GM12878 (cell line): ENCODE measurements around the gene EYS. TPM values are rescaled to one million over a fixed set of nuclear protein-coding genes. Genes with fewer than 3 reads are reported as not detected.

Experiments
- ATAC-seq: fragments of 200-7000 bp; cut with Tn5 transposase; 3 replicates; pipeline ENCODE4 v1.9.1; 2020; ENCODE audit warnings: mild to moderate bottlenecking, moderate library complexity
- BruUV-seq: library from RNA; stranded (reverse); fragments of 400-500 nt; replicated peaks from 2 replicates; lab custom pipeline; 2021; lab: Mats Ljungman, UMichigan
- CTCF ChIA-PET: fragments of 300-600 bp; sonication (Branson Sonifier 250); formaldehyde crosslinking; extraction: SDS; loops from one replicate; lab custom pipeline; 2021; ENCODE audit warnings: inconsistent platforms; lab: Yijun Ruan, JAX
- POLR2A ChIA-PET: fragments of 350-600 bp; formaldehyde crosslinking; extraction: SDS; loops from one replicate; lab custom pipeline; 2021; ENCODE audit warnings: inconsistent platforms; lab: Charles Lee
- RAD21 ChIA-PET: fragments of 300-600 bp; sonication (Branson Sonifier 250); formaldehyde crosslinking; loops from one replicate; lab custom pipeline; 2023; ENCODE audit warnings: antibody characterized with exemption; ENCODE audit not compliant: unreplicated experiment; lab: Charles Lee
- SMC1A ChIA-PET: fragments of 300-600 bp; sonication (Branson Sonifier 250); formaldehyde crosslinking; loops from one replicate; lab custom pipeline; 2023; ENCODE audit not compliant: unreplicated experiment, uncharacterized antibody; lab: Charles Lee
- DNase-seq: peaks from one replicate; pipeline ENCODE4 v3.0.0-alpha.2; 2011; ENCODE audit warnings: low read depth, low spot score
- FAIRE-seq: peaks from 3 replicates; lab custom pipeline; 2011; peaks lifted over from hg19 to GRCh38; lab: Jason Lieb, UNC
- H2AFZ ChIP-seq: 2 replicates; pipeline ENCODE4 v1.6.0; 2011; ENCODE audit warnings: low read depth, low read length, control low read depth; ENCODE audit not compliant: control insufficient read depth
- H3K27ac ChIP-seq: 2 replicates; pipeline ENCODE4 v1.5.1; 2011; ENCODE audit warnings: control low read depth; ENCODE audit not compliant: control insufficient read depth, insufficient read depth
- H3K27me3 ChIP-seq, 2 experiments: replicated peaks in 1 of 2; 2 replicates each; pipeline versions ENCODE4 v1.6.0 to v1.6.1; 2011; ENCODE audit warnings: low read length in 1 of 2; ENCODE audit not compliant: control insufficient read depth in 2 of 2, insufficient read depth in 2 of 2
- H3K36me3 ChIP-seq, 2 experiments: 2 replicates each; pipeline ENCODE4 v1.5.1; 2011; ENCODE audit warnings: low read length in 1 of 2; ENCODE audit not compliant: control insufficient read depth in 2 of 2, insufficient read depth in 2 of 2
- H3K4me1 ChIP-seq: 2 replicates; pipeline ENCODE4 v1.6.1; 2011; ENCODE audit warnings: mild to moderate bottlenecking, low read length, moderate library complexity, mixed read lengths; ENCODE audit not compliant: control insufficient read depth, insufficient read depth
- H3K4me2 ChIP-seq: 2 replicates; pipeline ENCODE4 v1.6.0; 2011; ENCODE audit warnings: control low read depth; ENCODE audit not compliant: control insufficient read depth, insufficient read depth
- H3K4me3 ChIP-seq: fragments of 200-600 bp; sonication (generic); 2 replicates; pipeline ENCODE4 v1.5.1; 2016
- H3K79me2 ChIP-seq: 2 replicates; pipeline ENCODE4 v1.6.0; 2011; ENCODE audit warnings: low read length; ENCODE audit not compliant: control insufficient read depth, insufficient read depth
- H3K9ac ChIP-seq: 2 replicates; pipeline ENCODE4 v1.8.0; 2011; ENCODE audit warnings: low read length, control low read depth, mixed read lengths; ENCODE audit not compliant: control insufficient read depth, insufficient read depth
- H3K9me3 ChIP-seq: replicated peaks from 3 replicates; pipeline ENCODE4 v1.5.1; 2011; ENCODE audit warnings: mild to moderate bottlenecking, low read length; ENCODE audit not compliant: control insufficient read depth, insufficient read depth
- H4K20me1 ChIP-seq: 2 replicates; pipeline ENCODE4 v1.6.0; 2011; ENCODE audit not compliant: control insufficient read depth, insufficient read depth
- CHD2 ChIP-seq: IDR thresholded peaks from 2 replicates; pipeline ENCODE4 v1.6.1; 2011; ENCODE audit warnings: low read depth, low read length, improper control_type of control experiment, borderline replicate concordance
- HDGF ChIP-seq: fragments of 450-650 bp; IDR thresholded peaks from 2 replicates; pipeline ENCODE4 v1.6.1; 2016; ENCODE audit warnings: antibody characterized with exemption
- LARP7 ChIP-seq: fragments of 450-650 bp; IDR thresholded peaks from 2 replicates; pipeline ENCODE4 v1.6.1; 2017; ENCODE audit warnings: mild to moderate bottlenecking
- NKRF ChIP-seq: fragments of 450-650 bp; conservative IDR thresholded peaks from 2 replicates; pipeline ENCODE4 v1.6.1; 2017; ENCODE audit warnings: mild to moderate bottlenecking, moderate library complexity
- PKNOX1 ChIP-seq: fragments of 450-650 bp; IDR thresholded peaks from 2 replicates; pipeline ENCODE4 v1.6.1; 2016; ENCODE audit warnings: mild to moderate bottlenecking
- POLR2AphosphoS5 ChIP-seq: IDR thresholded peaks from 2 replicates; pipeline ENCODE4 v1.6.1; 2011; ENCODE audit warnings: mild to moderate bottlenecking, low read length, inconsistent platforms
- RELA ChIP-seq: fragments of 450-650 bp; IDR thresholded peaks from 2 replicates; pipeline ENCODE4 v1.8.0; 2014; ENCODE audit warnings: borderline replicate concordance; ENCODE audit not compliant: partially characterized antibody
- SP1 ChIP-seq: IDR thresholded peaks from one replicate; pipeline ENCODE4 v1.6.1; 2011; ENCODE audit warnings: low read depth, low read length
- SREBF2 ChIP-seq: IDR thresholded peaks from 2 replicates; pipeline ENCODE4 v1.6.1; 2012; ENCODE audit warnings: mild to moderate bottlenecking, low read length
- USF1 ChIP-seq: IDR thresholded peaks from 2 replicates; pipeline ENCODE4 v1.6.1; 2011; ENCODE audit warnings: borderline replicate concordance, low read depth, mild to moderate bottlenecking, moderate library complexity, mixed read lengths, low read length; ENCODE audit not compliant: insufficient read depth; ENCODE audit errors: extremely low read length
- WGBS: methylation state at CpG from one replicate; pipeline ENCODE4 v1.1.6; 2016; ENCODE audit warnings: low lambda C conversion rate; ENCODE audit not compliant: insufficient replicate concordance, insufficient coverage; ENCODE audit errors: missing lambda C conversion rate; 5-methylcytosine and 5-hydroxymethylcytosine counted together
- in situ Hi-C: fragments of 300-500 bp; cut with MboI; formaldehyde crosslinking; loops from 9 replicates; pipeline ENCODE4 v1.14.3; 2018; ENCODE audit warnings: mixed read lengths
- intact Hi-C: fragments of 100-400 bp; cut with micrococcal nuclease; formaldehyde crosslinking; loops from one replicate; pipeline ENCODE4 v1.14.2; 2022; ENCODE audit not compliant: unreplicated experiment
- polyA plus RNA-seq, 11 experiments: library from polyadenylated mRNA; depleted of rRNA in 4 of 11; unstranded in 6 of 11; stranded (reverse) in 5 of 11; fragments of >200 nt; fragmentation: Nextera tagmentation in 4 of 11; fragmentation: Illumina TruSeq in 1 of 11; extraction: Ambion mirVana in 4 of 11; extraction: Trizol in 1 of 11; gene quantifications; 1 replicate in 1 of 11; 2 replicates in 10 of 11; pipeline versions ENCODE4 v1.2.1 to v1.2.3, GENCODE V29; 2011 to 2016; ENCODE audit warnings: inconsistent platforms in 2 of 11, missing spikeins in 2 of 11, low read depth in 1 of 11
- total RNA-seq, 4 experiments: library from RNA; depleted of rRNA in 3 of 4; stranded (reverse); fragments of >200 nt in 3 of 4; fragmentation: Illumina TruSeq in 1 of 4; extraction: Trizol in 1 of 4; gene quantifications; 2 replicates each; pipeline versions ENCODE4 v1.2.1 to v1.2.3, GENCODE V29; 2013 to 2021

EYS gene
- total and polyA plus RNA-seq, 10 of the 15 experiments (the other 5 are each of a cell fraction or from before 2014, with no cell fraction given), result under 0.01 to 0.14 (median 0.02) TPM; not detected in 1

- TF ChIP-seq USF1 (no peak), POLR2AphosphoS5 (no peak)
Observed at GRCh38 chr6:63793465-63794137, 1913.4 kb downstream of the EYS start (continued).

GRCh38 chr6:63792736-63793464 is 1914.1 kb downstream of the EYS start:
- SMC1A ChIA-PET, result interaction anchor here (0.9 to 1.2 kb wide), 3 partner anchors 9 to 441 kb away, joined by 3 to 4 read pairs (median 3); no protein-coding TSS in a partner anchor
- no peak overlapping the region for H3K9ac ChIP-seq
- no peak overlapping the region for H3K4me2 ChIP-seq
- H3K27me3 ChIP-seq, result no peaks in the 10 kb centered on the region; a peak in 1 of 4 replicates
- H3K9me3 ChIP-seq, result no peaks in the 10 kb centered on the region
- TF ChIP-seq HDGF (no peak), PKNOX1 (no peak), CHD2 (no peak), RELA (no peak), NKRF (no peak), LARP7 (no peak), SP1 (no peak), SREBF2 (no peak)
- TF ChIP-seq, all 136 proteins: peak for 0
- 3% methylated on average over 3 of the region's 3 CpGs for WGBS
- H3K4me3 ChIP-seq, result no peak overlapping the region
- H3K79me2 ChIP-seq, result no peaks in the 10 kb centered on the region
- H3K36me3 ChIP-seq, result no peaks in the 10 kb centered on the region
- no peak for FAIRE-seq
- no peak for DNase-seq
- no peak for ATAC-seq
- no peak overlapping the region for H3K27ac ChIP-seq
- in situ Hi-C loops, result loop anchor here (25.0 kb wide), 1 partner anchor 481 kb away; the partner anchor contains the start of gene LGSN
- no peak overlapping the region for H2AFZ ChIP-seq
- no peaks in the 10 kb centered on the region for H4K20me1 ChIP-seq
- ChIA-PET POLR2A (no interaction called here), RAD21 (interaction anchor here (1.4 kb wide), 1 partner anchor 194 kb away, joined by 4 read pairs; no protein-coding TSS in a partner anchor), CTCF (interaction anchor here (1.2 to 1.3 kb wide), 4 partner anchors 10 to 485 kb away, joined by 3 to 5 read pairs (median 4); no protein-coding TSS in a partner anchor)
- no TSS peak for BruUV-seq
- intact Hi-C loops, result no loop called here
- peaks cover 6% of the 10 kb centered on the region; the same call in 1 of the 2 replicates for H3K4me1 ChIP-seq
